IPS-NIHi11 (cell line): ENCODE measurements around the gene NDUFA11.
A peak's percentile ranks its signal among the peaks of the same experiment; 100 is the strongest.

ENCODE experiments used
- DNase-seq: peaks from one replicate; pipeline ENCODE4 v3.0.0; 2012; ENCODE audit warnings: mixed read lengths, low spot score

Gene NDUFA11

DNA sequence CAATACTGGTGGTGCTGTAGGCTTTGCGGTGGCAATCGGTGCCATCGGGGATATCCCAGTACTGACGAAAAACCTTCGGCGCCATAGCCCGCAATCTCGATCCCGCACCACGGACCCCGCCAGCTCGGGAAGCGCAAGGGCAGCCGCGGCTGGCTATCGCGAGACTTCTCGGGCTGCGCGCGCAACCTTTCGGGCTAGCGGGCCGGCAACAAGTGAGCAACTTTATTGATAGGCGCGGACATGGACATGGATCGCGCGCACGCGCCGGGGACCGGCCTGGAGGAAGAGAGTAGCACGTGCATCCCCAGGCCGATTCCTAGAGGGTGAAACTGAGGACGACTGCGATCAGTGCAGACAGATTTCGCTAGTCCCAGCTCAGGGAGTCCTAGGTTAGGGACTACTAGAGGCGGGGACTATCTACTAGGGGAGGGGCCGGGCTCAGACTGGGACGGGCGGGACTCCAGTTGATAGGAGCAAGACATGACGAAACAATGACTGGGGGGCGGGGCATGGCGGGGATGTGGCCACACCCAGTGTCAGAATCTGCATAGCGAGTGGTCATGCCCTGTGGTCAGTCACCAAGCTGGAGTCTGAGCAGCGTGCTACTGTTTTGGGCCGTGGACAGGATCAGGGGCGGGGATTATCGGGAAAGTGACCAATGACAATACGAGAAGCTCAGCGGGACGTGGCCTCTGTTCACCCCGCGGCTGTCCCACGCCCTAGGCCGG, at the start of gene NDUFA11:
NDUFA11 (minus strand) TSS at position 167 of the 728 bp plus-strand sequence; CDS start at position 85, 82 bp downstream.
- DNase-seq: peak; percentile 97

DNA sequence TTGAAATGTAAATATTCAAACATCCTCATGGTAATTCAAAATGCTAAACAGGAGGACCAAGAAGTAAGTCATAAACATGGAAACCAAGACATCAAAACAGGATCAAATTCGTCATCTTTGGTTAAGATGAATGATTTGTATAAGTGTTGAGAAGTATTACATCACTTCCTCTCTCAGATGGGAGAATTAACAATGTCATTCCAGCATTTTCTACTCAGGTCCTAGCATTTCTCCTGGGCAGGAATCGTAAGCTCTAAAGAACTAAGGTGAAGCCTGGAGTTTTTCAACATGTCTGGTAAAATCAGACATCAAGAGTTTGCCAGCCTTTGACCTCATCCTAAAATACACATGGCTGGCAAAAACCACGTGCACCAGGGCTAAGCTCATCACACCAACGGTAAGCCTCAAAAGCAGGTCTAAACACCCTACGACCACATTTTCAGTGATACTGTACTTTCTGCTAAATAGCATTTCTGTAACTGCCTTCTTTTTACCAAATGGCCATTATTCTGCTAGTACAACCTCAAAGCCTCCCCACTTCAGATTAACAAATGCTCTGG, 49.5 kb upstream of the NDUFA11 start:
- no peak for DNase-seq

DNA sequence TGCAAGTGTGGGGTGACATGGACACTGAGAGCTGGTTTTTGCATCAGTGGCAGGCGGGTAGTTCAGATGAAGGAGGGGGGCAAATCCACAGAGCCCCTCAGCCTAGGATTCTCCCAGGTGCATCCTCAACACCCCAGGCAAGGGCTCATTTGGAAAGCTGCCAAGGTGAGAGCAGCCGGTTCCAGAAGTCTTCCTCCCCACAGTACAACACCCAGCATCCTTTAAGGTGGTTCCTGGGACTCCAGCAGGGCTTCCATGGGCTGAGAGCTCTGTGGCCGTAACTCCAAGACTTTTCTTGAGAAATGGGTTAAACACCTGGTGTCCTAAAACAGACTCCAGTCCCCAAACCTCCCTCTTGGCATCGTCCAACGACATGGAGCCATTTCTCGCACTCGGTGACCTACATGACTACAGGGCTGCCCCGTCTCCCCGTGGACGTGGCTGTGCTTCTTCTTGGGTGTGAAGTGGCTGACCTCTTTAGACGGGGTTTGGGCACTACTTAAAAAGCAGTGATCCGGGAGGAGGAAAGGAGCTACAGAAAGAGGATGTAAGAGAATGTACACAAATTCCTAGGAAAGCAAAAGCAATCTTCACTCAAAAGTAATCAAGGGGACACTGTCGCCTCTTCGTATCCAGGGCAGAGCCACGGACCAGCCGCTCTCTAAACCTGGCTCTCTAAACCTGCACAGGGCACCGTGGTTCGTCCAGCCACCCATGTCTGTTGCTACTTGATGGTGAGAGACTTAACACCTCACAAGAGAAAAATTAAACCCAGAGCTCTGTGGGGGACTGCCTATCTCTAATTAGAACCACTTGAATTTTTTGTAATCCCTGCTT, 48.8 kb upstream of the NDUFA11 start:
- DNase-seq: no peak

DNA sequence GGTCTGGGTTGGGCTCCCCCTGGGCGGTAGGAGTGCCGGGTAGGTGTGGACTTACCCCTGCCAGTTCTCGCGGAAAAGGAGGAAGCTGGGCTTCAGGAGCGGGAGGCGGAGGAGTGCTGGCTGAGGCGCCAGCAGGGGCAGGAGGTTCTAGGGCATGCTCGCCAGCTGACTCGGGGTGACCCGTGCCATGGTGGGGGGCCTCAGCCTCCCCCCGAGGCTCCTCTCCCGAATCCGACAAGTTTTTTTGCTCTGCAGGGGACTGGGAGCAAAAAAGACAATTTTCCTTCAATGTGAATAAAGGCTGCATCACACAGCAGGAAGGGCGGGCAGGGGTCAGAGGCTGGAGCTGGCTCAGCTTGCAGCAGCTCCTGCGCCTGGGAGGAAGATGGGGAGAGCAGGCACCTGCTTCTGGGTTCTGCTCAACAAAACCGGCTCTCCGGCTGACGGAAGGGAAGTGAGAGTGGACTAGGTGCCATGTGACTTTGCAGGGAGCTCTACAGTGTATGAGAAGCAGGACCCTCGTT, 47.8 kb upstream of the NDUFA11 start:
- DNase-seq: peak; percentile 67

DNA sequence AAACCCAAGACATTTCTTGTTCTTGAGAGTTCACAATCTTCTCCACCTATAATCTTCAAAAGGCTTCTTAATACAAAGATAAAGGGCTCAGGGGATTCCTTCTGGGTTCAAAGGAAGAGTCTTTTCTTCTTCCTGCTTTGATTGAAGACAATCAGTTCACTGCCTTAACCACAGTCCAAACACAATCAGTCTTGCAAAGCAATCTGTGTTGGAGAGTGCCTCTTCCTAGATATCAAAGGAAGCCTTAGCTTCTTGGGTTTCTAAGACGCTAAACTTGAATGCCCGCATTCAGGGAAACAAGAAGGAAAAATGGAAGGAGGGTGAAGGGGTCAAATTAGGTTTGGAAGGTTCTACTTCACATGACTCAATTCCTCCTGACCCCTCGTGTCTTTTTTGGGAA, 47.2 kb upstream of the NDUFA11 start:
- DNase-seq: no peak

- no peak for DNase-seq
These were observed 46.3 kb upstream of the NDUFA11 start for GRCh38 chr19:5949792-5950305.

DNA sequence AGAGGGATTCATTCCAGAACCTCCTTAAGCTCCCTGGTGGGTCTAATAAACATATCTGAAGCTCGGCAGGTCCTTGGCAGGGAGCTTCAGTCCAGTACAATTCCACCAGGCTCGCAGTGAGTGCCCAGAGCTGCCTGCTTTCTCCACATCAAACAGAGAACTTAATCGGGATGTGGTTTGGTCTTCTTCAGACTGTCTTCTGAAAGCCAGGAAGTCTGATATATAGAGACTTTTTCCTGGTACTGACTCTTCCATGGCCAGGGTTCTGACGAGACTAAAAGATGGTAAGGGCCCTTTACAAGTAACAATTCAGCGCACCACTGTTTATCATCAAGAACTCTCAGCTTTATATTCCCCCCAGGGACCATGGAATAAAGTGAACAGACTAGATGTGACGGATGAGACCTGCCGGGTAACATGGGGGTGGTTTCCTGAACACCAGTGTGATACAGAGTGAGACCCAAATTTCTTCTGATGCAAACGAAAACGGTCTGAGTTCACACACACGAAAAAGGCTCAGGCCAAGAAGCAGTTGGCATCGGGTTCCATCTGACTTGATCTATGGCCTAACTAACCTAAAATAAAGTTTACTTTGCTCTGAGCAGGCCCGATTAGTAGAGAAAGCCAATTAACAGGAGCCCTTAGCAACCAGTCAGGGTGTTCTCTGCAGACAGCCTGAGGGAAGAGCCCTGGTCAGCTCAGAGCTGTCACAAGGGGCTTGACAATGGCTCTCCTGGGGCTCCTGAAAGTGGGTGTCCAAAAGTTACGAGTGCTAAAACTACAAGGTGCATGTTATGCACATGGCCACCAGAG, 45.4 kb upstream of the NDUFA11 start:
- no peak for DNase-seq

- DNase-seq: no peak
These were observed 43.8 kb upstream of the NDUFA11 start for GRCh38 chr19:5947435-5947834.

GRCh38 chr19:5943623-5944022, 40.0 kb upstream of the NDUFA11 start:
- no peak for DNase-seq

GRCh38 chr19:5943045-5943444, 39.5 kb upstream of the NDUFA11 start:
- DNase-seq: no peak

GRCh38 chr19:5941673-5942072, 38.1 kb upstream of the NDUFA11 start:
- DNase-seq: no peak

DNA sequence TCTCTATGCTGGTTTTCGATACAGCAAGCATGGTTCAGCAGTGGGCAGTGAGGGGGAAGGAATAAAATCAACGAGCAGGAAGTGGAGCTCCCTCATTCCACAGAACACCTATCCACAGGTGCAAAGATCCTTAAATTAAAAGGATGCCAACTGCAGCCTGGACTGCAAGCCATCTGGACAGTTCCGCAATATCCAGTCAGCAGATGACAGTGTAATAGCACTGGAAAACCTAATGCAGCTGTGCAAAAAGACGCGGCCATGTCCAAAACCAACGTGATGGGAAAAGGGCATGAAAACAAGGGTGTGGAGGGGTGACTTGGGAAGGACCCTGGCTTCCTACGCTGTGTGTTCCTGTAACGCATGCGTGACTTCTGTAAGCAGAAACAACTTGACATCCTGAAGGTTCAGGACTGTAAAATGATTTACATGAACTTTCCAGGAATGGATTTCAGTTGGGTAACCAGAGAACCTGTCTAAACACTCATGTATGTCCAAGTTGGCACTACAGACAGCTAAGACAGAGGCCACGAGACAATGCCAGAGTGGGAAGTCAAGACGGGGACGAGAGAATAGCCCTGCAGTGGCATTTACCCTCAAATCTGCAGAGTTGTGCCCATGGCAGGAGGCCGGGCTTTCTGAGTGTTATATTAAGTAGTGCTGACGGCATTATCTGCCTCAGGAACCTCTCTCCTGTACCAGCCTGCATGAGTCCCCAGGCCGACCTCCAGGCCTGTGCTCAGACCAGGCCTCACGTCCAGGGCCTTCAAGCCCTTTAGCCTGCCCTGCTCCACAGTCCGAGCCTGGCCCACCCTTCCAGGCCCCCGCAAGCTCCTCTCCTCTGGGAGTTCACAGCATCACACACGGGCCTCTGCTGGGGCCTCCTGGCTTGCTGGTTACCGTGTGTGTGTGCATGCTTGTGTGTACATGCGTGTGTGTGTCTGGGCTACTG, 36.9 kb upstream of the NDUFA11 start:
- no peak for DNase-seq

GRCh38 chr19:5937550-5937949, 34.0 kb upstream of the NDUFA11 start:
- DNase-seq: no peak

GRCh38 chr19:5936292-5936592, 32.7 kb upstream of the NDUFA11 start:
- no peak for DNase-seq

- DNase-seq: no peak
These were observed 32.1 kb upstream of the NDUFA11 start for GRCh38 chr19:5935473-5936291.

- no peak for DNase-seq
These were observed 31.3 kb upstream of the NDUFA11 start for GRCh38 chr19:5934774-5935472.

GRCh38 chr19:5934069-5934401, 30.4 kb upstream of the NDUFA11 start:
- DNase-seq: no peak

DNA sequence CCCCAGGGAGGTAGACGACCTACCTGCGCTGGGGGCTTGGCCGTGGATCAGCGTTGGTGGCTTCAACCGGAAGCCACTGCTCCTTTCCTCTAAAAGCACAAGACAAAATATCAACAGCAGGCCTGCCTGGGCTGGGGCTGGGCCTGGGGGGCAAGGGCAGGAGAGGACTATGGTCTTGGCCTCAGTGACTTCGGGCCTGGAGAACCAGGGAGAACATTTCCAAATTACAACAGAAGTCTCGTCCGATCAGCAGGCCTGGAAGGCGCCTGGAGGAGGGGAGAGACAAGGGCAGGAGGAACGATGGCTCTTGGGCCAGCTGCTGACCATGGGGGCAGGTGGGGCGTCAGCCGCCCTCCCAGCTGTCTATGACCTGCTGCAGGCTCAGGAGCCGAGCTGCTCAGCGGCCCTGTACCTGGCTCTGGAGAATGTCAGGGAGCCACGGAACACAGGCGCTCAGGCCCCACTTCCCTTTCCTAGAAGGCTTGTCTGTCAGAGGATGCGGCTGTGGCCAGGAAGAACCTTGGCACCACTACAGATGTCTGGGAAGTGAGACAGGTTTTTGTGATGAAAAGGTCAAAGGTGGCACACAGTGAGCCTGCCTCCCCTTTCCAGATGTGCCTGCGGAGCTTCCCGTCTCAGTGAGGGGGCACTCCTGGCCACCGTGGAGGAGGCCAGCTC, 29.9 kb upstream of the NDUFA11 start:
- DNase-seq: no peak
